Central memory CD8-positive, alpha-beta T cell (primary cell): ENCODE data around the gene AFF4.

Source experiments
- ATAC-seq: fragments of 150-1000 bp; cut with Tn5 transposase; replicated peaks from 2 replicates; pipeline ENCODE4 v1.10.0; 2022; ENCODE audit warnings: mild to moderate bottlenecking, moderate FRiP score, moderate number of reproducible peaks; ENCODE audit not compliant: poor library complexity, severe bottlenecking; ENCODE audit errors: extremely low read depth
- DNase-seq, 2 donors: peaks; one replicate each; pipeline ENCODE4 v3.0.0; 2021; ENCODE audit warnings: low spot score in 2 of 2
- H3K27ac Mint-ChIP-seq: one replicate; pipeline ENCODE4 v1.8.0; 2022; ENCODE audit warnings: low read depth, mild to moderate bottlenecking, moderate library complexity, mixed read lengths
- H3K27me3 Mint-ChIP-seq: one replicate; pipeline ENCODE4 v1.8.0; 2022; ENCODE audit warnings: mixed read lengths
- H3K36me3 Mint-ChIP-seq: one replicate; pipeline ENCODE4 v1.8.0; 2022; ENCODE audit warnings: mild to moderate bottlenecking, moderate library complexity, mixed read lengths; ENCODE audit not compliant: insufficient read depth
- H3K4me1 Mint-ChIP-seq: one replicate; pipeline ENCODE4 v1.8.0; 2022; ENCODE audit warnings: mixed read lengths
- H3K4me3 Mint-ChIP-seq: one replicate; pipeline ENCODE4 v1.8.0; 2022; ENCODE audit warnings: mild to moderate bottlenecking, moderate library complexity, mixed read lengths
- H3K9me3 Mint-ChIP-seq: one replicate; pipeline ENCODE4 v1.8.0; 2022; ENCODE audit warnings: mixed read lengths

The AFF4 gene

DNA sequence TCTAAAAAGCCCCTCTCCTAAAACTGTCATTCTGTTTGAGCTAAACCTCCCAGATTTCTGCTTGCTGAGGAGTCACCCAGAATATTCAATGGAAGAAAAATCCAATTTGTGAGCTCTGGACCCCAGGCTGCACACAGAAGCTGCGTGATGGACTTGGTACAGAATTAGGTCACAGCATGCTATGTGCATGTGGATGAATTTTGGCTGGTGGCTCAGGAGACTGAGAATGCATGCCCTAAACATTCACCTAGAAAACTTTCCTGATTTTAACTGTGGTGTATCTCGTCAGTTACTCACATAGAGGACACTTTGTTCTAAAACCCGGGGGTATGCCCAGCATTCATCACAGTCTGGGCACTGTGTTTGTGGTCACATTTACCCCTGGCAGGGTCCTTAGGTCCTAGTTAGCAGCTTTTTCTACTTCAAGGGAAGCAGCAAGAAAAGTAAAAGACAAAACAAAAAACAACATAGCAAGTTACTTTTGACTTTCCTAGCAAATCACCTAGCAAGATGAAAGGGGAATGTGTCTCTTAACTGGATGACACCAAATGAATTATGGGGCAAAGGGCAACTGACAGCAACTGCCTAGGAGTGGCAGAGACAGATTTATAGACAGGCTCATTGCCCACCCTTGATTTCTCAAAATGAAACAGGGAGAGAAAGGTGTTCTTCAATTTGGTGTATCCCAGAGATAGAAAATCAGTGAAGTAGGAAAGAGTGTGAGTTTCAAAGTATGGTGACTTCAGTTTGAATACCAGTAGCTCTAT is 124.7 kb downstream of the AFF4 start:
- H3K4me1 Mint-ChIP-seq, result no peaks in the 10 kb centered on the region
- H3K9me3 Mint-ChIP-seq, result no peaks in the 10 kb centered on the region
- no peak overlapping the region for H3K27ac Mint-ChIP-seq
- ATAC-seq, result no peak
- H3K36me3 Mint-ChIP-seq, result peaks cover 2% of the 10 kb centered on the region
- no peak for DNase-seq
- H3K27me3 Mint-ChIP-seq, result no peaks in the 10 kb centered on the region
- H3K4me3 Mint-ChIP-seq, result no peak overlapping the region

DNA sequence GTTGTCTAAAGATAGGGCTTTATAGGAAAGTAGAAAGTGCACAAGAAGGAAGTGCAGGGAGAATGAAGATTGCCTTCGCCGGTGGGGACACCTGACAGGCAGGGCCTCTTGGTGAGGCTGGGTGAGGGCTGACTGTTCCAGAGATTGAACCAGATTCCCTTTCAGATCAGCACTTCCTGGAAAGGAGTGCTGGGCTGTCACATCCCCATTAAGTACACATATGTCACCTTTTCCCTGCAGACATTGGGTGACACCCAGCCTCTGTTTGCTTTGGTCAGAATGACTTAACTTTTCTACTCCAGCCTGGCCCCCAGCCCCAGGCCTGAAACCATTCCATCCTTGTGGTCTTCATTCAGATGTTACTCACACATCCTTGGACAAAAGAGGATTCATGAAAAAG is 125.6 kb downstream of the AFF4 start:
- Mint-ChIP-seq H3K4me1 (no peaks in the 10 kb centered on the region), H3K36me3 (peaks cover 2% of the 10 kb centered on the region), H3K27me3 (no peaks in the 10 kb centered on the region), H3K9me3 (no peaks in the 10 kb centered on the region), H3K4me3 (no peak overlapping the region), H3K27ac (no peak overlapping the region)
- ATAC-seq (no peak), DNase-seq (no peak)

DNA sequence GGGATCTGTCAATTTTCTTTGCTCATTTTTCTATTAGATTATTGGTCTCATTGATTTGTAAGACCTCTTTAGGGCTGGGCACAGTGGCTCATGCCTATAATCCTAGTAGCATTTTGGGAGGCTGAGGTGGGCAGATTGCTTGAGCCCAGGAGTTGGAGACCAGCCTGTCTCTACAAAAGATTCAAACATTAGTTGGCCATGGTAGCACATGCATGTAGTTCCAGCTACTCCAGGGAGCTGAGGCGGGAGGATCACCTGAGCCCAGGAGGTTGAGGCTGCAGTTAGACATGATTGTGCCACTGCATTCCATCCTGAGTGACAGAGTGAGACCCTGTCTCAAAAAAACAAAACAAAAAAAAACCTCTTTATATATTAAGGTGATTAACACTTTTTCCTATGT is 126.6 kb downstream of the AFF4 start:
- Mint-ChIP-seq H3K4me1 (no peaks in the 10 kb centered on the region), H3K9me3 (no peaks in the 10 kb centered on the region)
- ATAC-seq, result no peak

GRCh38 chr5:132834057-132834456 is 129.4 kb downstream of the AFF4 start:
- ATAC-seq, result no peak
- H3K36me3 Mint-ChIP-seq, result peaks cover 5% of the 10 kb centered on the region
- H3K4me3 Mint-ChIP-seq, result no peak overlapping the region
- no peaks in the 10 kb centered on the region for H3K9me3 Mint-ChIP-seq
- no peak overlapping the region for H3K27ac Mint-ChIP-seq
- no peak for DNase-seq
- peaks cover 10% of the 10 kb centered on the region for H3K27me3 Mint-ChIP-seq
- peaks cover 17% of the 10 kb centered on the region for H3K4me1 Mint-ChIP-seq

More for the DNA sequence above, 126.6 kb downstream of the AFF4 start:
- peaks cover 2% of the 10 kb centered on the region for H3K36me3 Mint-ChIP-seq
- H3K27ac Mint-ChIP-seq, result no peak overlapping the region
- H3K4me3 Mint-ChIP-seq, result no peak overlapping the region
- H3K27me3 Mint-ChIP-seq, result no peaks in the 10 kb centered on the region
- DNase-seq, result no peak

DNA sequence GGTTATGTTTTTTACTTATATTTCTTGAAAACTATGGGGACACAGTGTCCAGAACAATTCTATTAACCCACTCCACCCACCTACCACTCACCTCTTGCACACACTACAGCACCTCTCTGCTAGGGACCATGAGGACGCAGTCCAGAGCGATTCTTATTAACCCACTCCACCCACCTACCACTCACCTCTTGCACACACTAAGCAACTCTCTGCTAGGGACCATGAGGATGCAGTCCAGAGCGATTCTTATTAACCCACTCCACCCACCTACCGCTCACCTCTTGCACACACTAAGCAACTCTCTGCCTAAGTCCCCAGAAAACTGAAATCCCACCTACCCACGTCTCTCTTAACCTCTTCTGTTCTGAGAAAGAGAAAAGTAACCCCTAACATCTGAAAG is 130.8 kb downstream of the AFF4 start:
- Mint-ChIP-seq H3K27me3 (peaks cover 16% of the 10 kb centered on the region), H3K9me3 (no peaks in the 10 kb centered on the region), H3K27ac (no peak overlapping the region), H3K4me3 (peak overlapping the region; percentile 23), H3K4me1 (peaks cover 17% of the 10 kb centered on the region), H3K36me3 (peaks cover 5% of the 10 kb centered on the region)
- no peak for DNase-seq
- no peak for ATAC-seq

DNA sequence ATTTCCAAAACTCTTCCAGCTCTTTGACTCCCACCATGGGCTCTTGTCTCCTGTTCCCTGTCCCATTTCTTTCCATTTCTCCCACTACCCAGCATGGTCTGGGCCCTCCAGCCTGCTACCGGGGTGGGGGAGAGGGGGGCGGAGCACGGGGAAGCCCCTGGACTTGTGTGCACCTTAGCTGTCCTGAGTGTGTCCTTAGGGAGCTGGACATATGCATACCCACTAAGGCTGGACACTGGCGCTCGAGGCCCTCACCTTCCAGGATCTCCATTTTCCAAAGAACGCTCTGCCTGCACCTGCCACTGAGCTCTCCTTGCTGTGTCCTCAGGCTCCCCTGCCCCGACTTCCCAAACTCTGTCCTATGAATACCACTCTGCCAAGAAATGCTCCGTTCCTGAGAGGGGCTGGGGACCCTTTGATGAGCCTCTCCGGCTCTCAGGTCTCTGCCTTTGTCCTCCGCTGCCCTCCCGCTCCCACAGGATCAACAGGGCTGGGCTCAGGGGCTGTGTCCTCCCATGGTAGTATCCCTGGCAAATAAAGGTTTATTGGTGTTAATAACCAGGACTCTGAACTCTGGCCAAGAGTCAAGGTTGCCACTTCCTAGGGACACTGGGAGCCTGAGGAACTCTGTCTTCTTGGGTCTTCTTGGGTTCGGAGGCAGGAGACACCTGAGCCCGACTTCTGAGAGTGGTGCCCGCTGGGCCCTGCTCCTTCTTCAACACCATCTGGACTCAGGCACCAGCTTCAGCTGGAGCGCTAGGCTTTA is 132.2 kb downstream of the AFF4 start:
- H3K36me3 Mint-ChIP-seq, result peaks cover 5% of the 10 kb centered on the region
- H3K27me3 Mint-ChIP-seq, result peaks cover 30% of the 10 kb centered on the region
- peaks cover 17% of the 10 kb centered on the region for H3K4me1 Mint-ChIP-seq
- ATAC-seq, result no peak
- no peaks in the 10 kb centered on the region for H3K9me3 Mint-ChIP-seq
- H3K4me3 Mint-ChIP-seq, result peak overlapping the region; percentile 83
- DNase-seq, result no peak
- peak overlapping the region; percentile 80 for H3K27ac Mint-ChIP-seq

DNA sequence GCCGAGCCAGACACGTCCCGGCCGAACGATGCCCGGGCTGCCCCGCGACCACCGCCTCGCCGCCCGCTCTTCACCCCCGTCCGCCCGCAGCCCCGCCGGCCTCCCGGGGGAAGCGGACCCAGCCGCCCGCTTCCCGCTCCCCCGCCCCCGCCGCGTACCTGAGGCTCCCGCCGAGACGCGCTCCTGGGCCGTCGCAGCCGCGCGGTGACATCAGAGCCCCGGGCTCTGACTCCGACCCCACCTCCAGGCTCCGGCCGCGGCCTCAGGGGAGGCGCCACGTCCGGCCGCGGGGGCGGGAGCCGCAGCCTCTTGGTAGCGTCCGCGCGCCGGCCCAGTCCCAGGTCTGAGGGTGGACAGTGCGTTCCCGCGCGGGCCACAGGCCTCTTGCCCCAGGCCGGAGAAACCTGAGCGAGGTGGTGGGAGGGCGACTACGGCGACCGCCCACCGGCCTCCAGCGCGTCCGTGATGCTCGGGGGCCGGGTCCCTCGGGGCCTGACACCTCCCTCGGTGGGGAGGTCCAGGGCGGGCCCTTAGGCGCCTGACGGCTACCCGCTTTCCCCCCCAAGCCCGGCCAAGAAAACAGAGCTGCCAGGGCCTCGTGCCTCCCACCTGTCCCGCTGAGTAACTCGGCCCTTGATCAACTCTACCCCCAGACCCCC is 132.9 kb downstream of the AFF4 start, which contains the start of gene SHROOM1:
SHROOM1 (minus strand) TSS at position 212 of the 659 bp plus-strand sequence. CDS start 4,507 bp downstream, outside the sequence.
- Mint-ChIP-seq H3K9me3 (no peaks in the 10 kb centered on the region), H3K27me3 (peaks cover 33% of the 10 kb centered on the region), H3K4me1 (peaks cover 17% of the 10 kb centered on the region), H3K4me3 (peak within 1 kb of the TSS; percentile 83), H3K36me3 (peaks cover 5% of the 10 kb centered on the region), H3K27ac (peak within 1 kb of the TSS; percentile 80)
- DNase-seq, result no peak
- ATAC-seq, result peak; percentile 17

- ATAC-seq (peak; percentile 93), DNase-seq (peak; percentile 51 to 62)
- Mint-ChIP-seq H3K27me3 (peaks cover 36% of the 10 kb centered on the region), H3K9me3 (no peaks in the 10 kb centered on the region), H3K36me3 (peaks cover 5% of the 10 kb centered on the region), H3K4me3 (peak overlapping the region; percentile 83), H3K4me1 (peaks cover 17% of the 10 kb centered on the region), H3K27ac (peak overlapping the region; percentile 74)
These were observed 133.5 kb downstream of the AFF4 start for GRCh38 chr5:132829742-132830435.

DNA sequence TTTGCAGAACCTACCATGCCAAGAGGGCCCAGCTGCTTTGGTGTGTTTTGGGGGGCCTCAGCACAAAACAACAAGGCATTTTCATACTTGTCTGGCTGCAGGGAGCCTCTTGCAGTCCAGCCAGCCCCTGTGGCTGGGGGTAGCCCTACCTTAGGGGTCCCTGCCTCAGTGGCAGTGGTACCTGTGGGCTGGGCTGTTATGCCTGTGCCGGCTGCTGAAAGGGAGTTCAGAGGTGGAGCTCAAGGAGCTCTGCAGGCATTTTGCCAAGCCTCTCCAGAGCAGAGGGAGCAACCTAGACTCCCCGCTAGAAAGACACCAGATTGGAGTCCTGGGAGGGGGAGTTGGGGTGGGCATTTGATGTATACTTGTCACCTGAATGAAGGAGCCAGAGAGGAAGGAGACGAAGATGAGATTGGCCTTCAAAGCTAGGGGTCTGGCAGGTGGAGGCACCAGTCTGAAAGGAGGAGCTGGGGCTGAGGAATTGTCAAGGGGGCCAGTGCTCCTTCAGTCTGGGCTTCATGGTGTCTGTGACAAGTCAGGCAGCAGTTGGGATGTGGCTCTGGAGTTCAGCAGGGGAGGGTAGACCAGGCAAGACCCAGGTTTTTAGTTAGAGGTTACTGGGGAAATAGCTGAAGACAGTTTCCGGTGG is 134.5 kb downstream of the AFF4 start:
- no peak for DNase-seq
- ATAC-seq, result no peak
- Mint-ChIP-seq H3K27ac (peak overlapping the region; percentile 1), H3K36me3 (peaks cover 5% of the 10 kb centered on the region), H3K4me3 (peak overlapping the region; percentile 83), H3K4me1 (peaks cover 17% of the 10 kb centered on the region), H3K9me3 (no peaks in the 10 kb centered on the region), H3K27me3 (peaks cover 45% of the 10 kb centered on the region)

DNA sequence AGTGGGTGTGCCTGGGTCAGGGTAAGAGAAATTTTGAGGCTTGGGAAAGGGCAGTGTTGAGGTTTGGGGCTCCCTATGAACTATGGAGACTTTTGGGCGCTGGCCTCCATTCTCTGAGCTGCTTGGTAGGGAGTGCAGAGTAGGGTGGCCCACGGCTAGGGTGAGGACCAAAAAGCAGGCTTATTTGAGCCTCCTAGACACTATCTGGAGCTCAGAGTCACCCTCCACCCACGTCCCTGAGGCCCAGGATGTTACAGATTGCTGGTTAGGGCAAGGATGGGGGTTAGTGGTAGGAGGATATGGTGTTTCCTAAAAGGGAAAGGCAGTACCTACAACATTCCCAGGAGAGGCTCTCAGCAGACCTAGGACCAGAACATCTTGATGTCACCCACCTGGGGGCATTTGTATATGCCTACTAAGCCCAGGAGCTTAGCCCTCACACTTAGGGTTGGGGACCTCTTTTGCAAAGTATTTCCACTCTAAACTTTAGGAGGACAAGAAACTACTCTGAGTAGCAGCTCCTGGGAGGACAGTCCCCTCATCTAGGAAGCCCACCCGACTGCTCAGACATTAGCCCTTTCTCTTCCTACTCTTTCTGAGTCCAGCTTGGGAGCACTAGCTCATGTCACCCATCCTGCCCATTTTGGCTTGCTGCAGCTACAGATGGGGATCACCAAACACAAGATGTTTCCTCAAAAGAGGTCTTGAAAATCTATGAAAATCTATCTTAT is 135.3 kb downstream of the AFF4 start:
- Mint-ChIP-seq H3K27me3 (peaks cover 52% of the 10 kb centered on the region), H3K4me1 (peaks cover 17% of the 10 kb centered on the region), H3K36me3 (peaks cover 5% of the 10 kb centered on the region), H3K4me3 (no peak overlapping the region), H3K27ac (no peak overlapping the region), H3K9me3 (no peaks in the 10 kb centered on the region)
- ATAC-seq (no peak), DNase-seq (no peak)

DNA sequence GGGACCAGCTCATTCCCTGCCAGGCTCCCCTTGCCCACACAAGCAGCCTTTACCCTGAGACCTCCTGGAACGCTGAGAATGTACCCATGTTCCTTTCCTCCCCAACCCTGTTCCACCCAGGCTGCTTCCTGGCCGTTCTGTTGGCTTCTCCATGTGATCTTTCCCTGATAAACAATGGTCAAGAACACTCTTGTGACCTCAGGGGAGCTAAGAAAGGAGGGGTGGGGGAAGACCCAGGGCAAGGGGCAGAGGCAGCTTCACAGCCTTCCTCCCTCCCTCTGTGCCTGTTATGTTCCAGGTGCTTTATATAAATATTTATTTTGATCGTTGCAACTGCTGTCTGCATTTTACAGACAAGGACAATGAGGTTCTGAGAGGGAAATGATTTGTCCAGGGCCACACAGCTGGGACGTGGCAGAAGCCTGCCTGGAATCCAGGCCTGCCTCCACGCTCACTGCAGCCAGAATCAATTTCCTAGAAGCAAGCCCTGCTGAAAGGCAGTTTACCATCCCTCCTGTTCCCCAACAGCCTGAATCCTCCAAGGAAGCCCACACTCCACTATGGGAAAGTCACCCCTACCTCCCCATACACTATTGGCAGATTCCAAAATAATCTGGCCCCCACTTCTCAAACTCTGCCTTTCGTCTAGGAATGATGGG is 136.9 kb downstream of the AFF4 start:
- Mint-ChIP-seq H3K9me3 (no peaks in the 10 kb centered on the region), H3K27ac (no peak overlapping the region), H3K27me3 (peaks cover 50% of the 10 kb centered on the region), H3K4me3 (no peak overlapping the region), H3K4me1 (peaks cover 17% of the 10 kb centered on the region), H3K36me3 (peaks cover 3% of the 10 kb centered on the region)
- ATAC-seq (no peak), DNase-seq (no peak)
